Gastrocnemius medialis (tissue), 4 donors: Measurements from ENCODE around the gene KATNIP. TPM values are rescaled to one million over a fixed set of nuclear protein-coding genes. Genes with fewer than 3 reads are reported as not detected.
A peak's percentile ranks its signal among the peaks of the same experiment; 100 is the strongest.

ENCODE experiments used
- ATAC-seq, 2 donors: fragments of 150-250 bp; one replicate each; pipeline ENCODE4 v1.9.1; 2016
- DNase-seq, 2 donors: peaks; one replicate each; pipeline ENCODE4 v3.0.0-alpha.2; 2019
- H3K27ac ChIP-seq, 4 donors: fragments of 200-600 bp; sonication (generic); 1 replicate in 1 of 4; 2 replicates in 3 of 4; pipeline ENCODE4 v1.5.1; 2016 to 2018; ENCODE audit warnings: mild to moderate bottlenecking in 2 of 4, moderate library complexity in 1 of 4
- H3K27me3 ChIP-seq, 3 donors: fragments of 200-600 bp; sonication (generic) in 2 of 3; 1 replicate in 1 of 3; 2 replicates in 2 of 3; pipeline versions ENCODE4 v1.5.1 to v1.6.0; 2016 to 2019; ENCODE audit warnings: mild to moderate bottlenecking in 1 of 3, moderate library complexity in 1 of 3
- H3K36me3 ChIP-seq, 2 donors: fragments of 200-600 bp; sonication (generic) in 1 of 2; one replicate each; pipeline ENCODE4 v1.5.1; 2017 to 2018
- H3K4me1 ChIP-seq, 2 donors: fragments of 200-600 bp; sonication (generic) in 1 of 2; one replicate each; pipeline ENCODE4 v1.5.1; 2016 to 2017; ENCODE audit warnings: mild to moderate bottlenecking in 2 of 2
- H3K4me3 ChIP-seq, 4 donors: fragments of 200-600 bp; sonication (generic) in 3 of 4; 1 replicate in 1 of 4; 2 replicates in 3 of 4; pipeline ENCODE4 v1.5.1; 2016 to 2019; ENCODE audit warnings: mild to moderate bottlenecking in 2 of 4
- H3K9me3 ChIP-seq, 3 donors: fragments of 200-600 bp; sonication (generic) in 2 of 3; 1 replicate in 1 of 3; 2 replicates in 2 of 3; pipeline ENCODE4 v1.5.1; 2016 to 2019
- POLR2A ChIP-seq, 2 donors: fragments of 450-650 bp; IDR thresholded peaks; one replicate each; pipeline ENCODE4 v1.6.1; 2017; ENCODE audit warnings: antibody characterized with exemption in 2 of 2, mild to moderate bottlenecking in 2 of 2, moderate library complexity in 2 of 2
- in situ Hi-C, 4 donors: fragments of 200-750 bp; cut with MboI; loops; one replicate each; pipeline versions ENCODE4 v1.15.0 to v1.8.0; 2017; ENCODE audit warnings: low sequenced_read_pairs in 4 of 4
- intact Hi-C: fragments of 100-400 bp; cut with DNase I; formaldehyde crosslinking; loops from one replicate; pipeline ENCODE4 v1.15.1; 2023; ENCODE audit warnings: low total_unique reads
- total RNA-seq, 4 donors: library from RNA; depleted of rRNA; stranded (reverse); fragments of >200 nt; gene quantifications; one replicate each; pipeline versions ENCODE4 v1.1.0 to v1.2.3, GENCODE V29; 2016
- TF ChIP-seq, protein P1 (sequence below), 5 experiments: fragments of 450-650 bp in 3 of 5; fragments of 200-600 bp in 2 of 5; sonication (generic) in 2 of 5; IDR thresholded peaks in 4 of 5; conservative IDR thresholded peaks in 1 of 5; 1 replicate in 4 of 5; 2 replicates in 1 of 5; pipeline ENCODE4 v1.5.1; 2016 to 2019; ENCODE audit warnings: antibody characterized with exemption in 5 of 5, mild to moderate bottlenecking in 3 of 5, moderate library complexity in 3 of 5

Gene KATNIP
- total RNA-seq, 4 donors from 2014 or later = 6.3 to 12.1 (median 7.7) TPM

DNA sequence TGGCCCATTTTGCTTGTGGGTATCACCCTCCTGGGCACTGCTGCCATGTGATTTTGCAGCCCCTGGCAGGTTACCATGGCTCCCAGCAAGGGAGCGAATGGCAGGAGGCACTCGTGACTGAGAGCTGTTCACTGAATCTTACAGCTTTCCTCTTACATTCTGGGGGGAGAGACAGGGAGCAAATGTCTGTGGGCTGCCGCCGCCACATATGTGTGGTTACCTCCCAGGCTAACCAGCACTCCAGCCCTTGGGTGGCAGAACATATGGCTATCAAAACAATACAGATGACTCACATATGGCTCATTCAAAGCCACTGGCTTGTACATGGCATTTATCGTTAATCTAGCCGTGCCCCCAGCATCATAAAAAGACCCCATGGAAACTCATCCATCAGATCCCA lies 20.0 kb upstream of the KATNIP start:
- H3K27me3 ChIP-seq = no peaks in the 10 kb centered on the region
- DNase-seq (no peak), ATAC-seq (peak in 1 of 2 donors; percentile 1)
- H3K9me3 ChIP-seq = no peaks in the 10 kb centered on the region
- no peak for TF ChIP-seq POLR2A (IDR thresholded peaks at IDR 0.05)
- TF ChIP-seq, protein P1, sequence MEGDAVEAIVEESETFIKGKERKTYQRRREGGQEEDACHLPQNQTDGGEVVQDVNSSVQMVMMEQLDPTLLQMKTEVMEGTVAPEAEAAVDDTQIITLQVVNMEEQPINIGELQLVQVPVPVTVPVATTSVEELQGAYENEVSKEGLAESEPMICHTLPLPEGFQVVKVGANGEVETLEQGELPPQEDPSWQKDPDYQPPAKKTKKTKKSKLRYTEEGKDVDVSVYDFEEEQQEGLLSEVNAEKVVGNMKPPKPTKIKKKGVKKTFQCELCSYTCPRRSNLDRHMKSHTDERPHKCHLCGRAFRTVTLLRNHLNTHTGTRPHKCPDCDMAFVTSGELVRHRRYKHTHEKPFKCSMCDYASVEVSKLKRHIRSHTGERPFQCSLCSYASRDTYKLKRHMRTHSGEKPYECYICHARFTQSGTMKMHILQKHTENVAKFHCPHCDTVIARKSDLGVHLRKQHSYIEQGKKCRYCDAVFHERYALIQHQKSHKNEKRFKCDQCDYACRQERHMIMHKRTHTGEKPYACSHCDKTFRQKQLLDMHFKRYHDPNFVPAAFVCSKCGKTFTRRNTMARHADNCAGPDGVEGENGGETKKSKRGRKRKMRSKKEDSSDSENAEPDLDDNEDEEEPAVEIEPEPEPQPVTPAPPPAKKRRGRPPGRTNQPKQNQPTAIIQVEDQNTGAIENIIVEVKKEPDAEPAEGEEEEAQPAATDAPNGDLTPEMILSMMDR (IDR thresholded peaks at IDR 0.05 in 4 of 5, conservative IDR thresholded peaks at IDR 0.05 in 1 of 5) = no peak
- no peak overlapping the region for H3K4me3 ChIP-seq
- H3K36me3 ChIP-seq = peaks cover 0 to 66% of the 10 kb centered on the region in 2 donors
- H3K27ac ChIP-seq = peak overlapping the region; percentile 96 to 98 (median 96)
- intact Hi-C loops (loop anchor here (2.0 to 10.0 kb wide), 2 partner anchors 13 to 1005 kb away; partner anchors contain the start of gene NUPR1), in situ Hi-C loops (no loop called here)
- peaks cover 60 to 64% of the 10 kb centered on the region in 2 donors for H3K4me1 ChIP-seq

DNA sequence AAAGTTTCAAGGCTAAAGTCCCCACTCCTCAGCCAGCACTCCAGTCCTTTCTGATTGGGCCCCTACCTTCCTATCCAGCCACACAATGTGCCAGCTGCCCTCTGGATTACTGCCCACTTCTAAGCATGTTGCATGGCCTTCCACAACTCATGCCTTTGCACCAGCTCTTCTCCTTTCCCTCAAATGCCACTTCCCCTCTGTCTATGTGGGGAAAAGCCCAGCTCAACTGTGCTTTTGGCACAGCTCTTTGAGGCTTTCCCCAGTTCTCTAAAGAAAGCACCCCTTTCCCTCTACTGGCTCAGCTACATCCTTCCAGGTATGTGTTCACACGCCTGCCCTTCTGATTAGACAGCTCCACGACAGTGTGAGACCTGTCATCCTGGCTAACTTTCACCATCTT lies 18.8 kb upstream of the KATNIP start:
- H3K4me1 ChIP-seq = peaks cover 55 to 57% of the 10 kb centered on the region in 2 donors
- no peaks in the 10 kb centered on the region for H3K9me3 ChIP-seq
- H3K36me3 ChIP-seq = peaks cover 0 to 65% of the 10 kb centered on the region in 2 donors
- TF ChIP-seq, protein P1 (IDR thresholded peaks at IDR 0.05 in 4 of 5, conservative IDR thresholded peaks at IDR 0.05 in 1 of 5) = no peak
- no peak for TF ChIP-seq POLR2A (IDR thresholded peaks at IDR 0.05)
- peak in 1 of 2 donors; percentile 5 for ATAC-seq
- in situ Hi-C loops (no loop called here), intact Hi-C loops (loop anchor here (1.0 to 2.0 kb wide), 3 partner anchors 14 to 49 kb away; no protein-coding TSS in a partner anchor)
- no peaks in the 10 kb centered on the region for H3K27me3 ChIP-seq
- peak in 1 of 2 donors; percentile 59 for DNase-seq
- no peak overlapping the region for H3K4me3 ChIP-seq
- peak overlapping the region; percentile 96 to 98 (median 96) for H3K27ac ChIP-seq

DNA sequence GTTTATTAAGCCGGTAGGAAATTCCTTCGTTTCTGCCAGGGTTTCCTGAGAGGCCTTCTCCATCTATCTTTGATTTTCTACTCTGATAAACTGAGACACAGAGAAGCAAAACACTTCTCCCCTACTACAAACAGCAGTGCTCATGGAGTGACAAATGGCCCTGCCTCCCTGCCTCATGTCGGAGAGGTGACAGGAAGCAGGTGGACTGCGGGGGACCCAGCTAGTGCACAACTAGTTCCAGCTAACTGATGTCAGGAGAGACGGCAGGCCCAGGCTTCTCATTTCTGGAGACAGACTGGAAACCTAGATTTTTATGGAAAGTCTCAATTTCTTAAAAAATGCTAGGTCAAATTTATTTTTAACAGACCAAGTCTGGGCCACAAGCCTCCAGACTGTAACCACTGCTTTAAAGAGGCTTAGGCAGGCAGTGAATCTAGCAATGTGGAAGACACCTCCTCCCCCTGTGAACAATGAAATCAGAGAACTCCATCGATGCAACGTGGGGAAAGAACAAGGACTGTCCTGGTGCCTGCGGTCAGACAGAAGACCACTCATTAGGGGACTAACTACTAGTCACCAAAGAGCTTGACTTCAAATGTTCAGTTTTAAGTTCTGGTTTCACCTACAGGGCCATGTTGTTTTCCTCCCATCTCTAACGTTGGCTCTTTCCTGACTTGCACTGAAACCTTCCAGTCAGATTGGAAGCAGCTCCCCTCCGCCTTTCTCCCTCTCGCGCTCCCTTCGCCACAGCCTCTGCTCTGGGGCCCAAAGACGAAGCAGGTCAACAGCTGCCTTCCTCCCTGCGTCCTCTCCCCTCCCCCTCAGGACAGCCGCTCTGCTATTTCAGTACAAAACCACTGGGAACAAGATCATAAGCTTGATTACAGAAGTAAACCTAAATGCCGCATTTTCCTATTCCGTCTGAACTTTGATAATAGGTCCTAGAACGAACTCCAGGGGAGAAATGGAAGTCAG lies 17.8 kb upstream of the KATNIP start:
- in situ Hi-C loops (no loop called here), intact Hi-C loops (loop anchor here (1.0 to 2.0 kb wide), 3 partner anchors 15 to 50 kb away; no protein-coding TSS in a partner anchor)
- Histone ChIP-seq H3K36me3 (peaks cover 0 to 65% of the 10 kb centered on the region in 2 donors), H3K27me3 (no peaks in the 10 kb centered on the region), H3K9me3 (no peaks in the 10 kb centered on the region), H3K4me3 (no peak overlapping the region), H3K27ac (peak overlapping the region; percentile 96 to 98 (median 96)), H3K4me1 (peaks cover 48 to 50% of the 10 kb centered on the region in 2 donors)
- TF ChIP-seq, protein P1 (IDR thresholded peaks at IDR 0.05 in 4 of 5, conservative IDR thresholded peaks at IDR 0.05 in 1 of 5) = no peak
- TF ChIP-seq POLR2A (IDR thresholded peaks at IDR 0.05) = no peak
- ATAC-seq (peak; percentile 48 to 59), DNase-seq (peak; percentile 41 to 71)

DNA sequence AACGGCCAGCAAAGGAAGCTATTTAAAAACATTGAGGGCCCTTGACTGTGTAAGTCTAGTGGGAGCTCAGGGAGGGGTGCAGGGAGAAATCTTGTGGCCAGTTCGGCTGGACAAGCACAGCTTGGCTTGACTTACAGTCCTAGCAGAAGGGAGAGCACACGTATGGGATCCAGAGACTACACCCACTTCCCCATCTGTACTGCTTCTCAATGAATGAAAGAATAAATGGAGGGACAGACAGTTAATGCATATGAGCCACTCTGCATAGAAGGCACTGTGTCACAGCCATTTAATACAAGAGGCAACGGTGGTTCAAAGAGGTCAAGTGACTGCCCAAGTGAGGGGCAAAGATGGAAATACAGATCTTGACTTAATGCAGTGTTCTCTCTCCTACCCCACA lies 15.7 kb upstream of the KATNIP start:
- H3K4me1 ChIP-seq = peaks cover 35 to 37% of the 10 kb centered on the region in 2 donors
- DNase-seq = no peak
- H3K36me3 ChIP-seq = peaks cover 0 to 64% of the 10 kb centered on the region in 2 donors
- no peaks in the 10 kb centered on the region for H3K27me3 ChIP-seq
- H3K27ac ChIP-seq = peak overlapping the region in 1 of 4 donors; percentile 97
- no peak for ATAC-seq
- no peak for TF ChIP-seq POLR2A (IDR thresholded peaks at IDR 0.05)
- TF ChIP-seq, protein P1 (IDR thresholded peaks at IDR 0.05 in 4 of 5, conservative IDR thresholded peaks at IDR 0.05 in 1 of 5) = no peak
- no peaks in the 10 kb centered on the region for H3K9me3 ChIP-seq
- H3K4me3 ChIP-seq = no peak overlapping the region
- in situ Hi-C loops = no loop called here
- intact Hi-C loops = no loop called here
